Vagina (tissue), 2 donors: Measurements from ENCODE around the gene JAGN1.

Experiments used
- POLR2A ChIP-seq, 2 donors: fragments of 450-650 bp; IDR thresholded peaks; one replicate each; pipeline ENCODE4 v1.6.1; 2017; ENCODE audit warnings: antibody characterized with exemption in 2 of 2, mild to moderate bottlenecking in 2 of 2, moderate library complexity in 2 of 2
- TF ChIP-seq, protein P1 (sequence below), 3 experiments: fragments of 450-650 bp in 2 of 3; fragments of 200-600 bp in 1 of 3; sonication (generic) in 1 of 3; IDR thresholded peaks; one replicate each; pipeline ENCODE4 v1.5.1; 2017 to 2019; ENCODE audit warnings: antibody characterized with exemption in 3 of 3, mild to moderate bottlenecking in 2 of 3, moderate library complexity in 2 of 3

DNA sequence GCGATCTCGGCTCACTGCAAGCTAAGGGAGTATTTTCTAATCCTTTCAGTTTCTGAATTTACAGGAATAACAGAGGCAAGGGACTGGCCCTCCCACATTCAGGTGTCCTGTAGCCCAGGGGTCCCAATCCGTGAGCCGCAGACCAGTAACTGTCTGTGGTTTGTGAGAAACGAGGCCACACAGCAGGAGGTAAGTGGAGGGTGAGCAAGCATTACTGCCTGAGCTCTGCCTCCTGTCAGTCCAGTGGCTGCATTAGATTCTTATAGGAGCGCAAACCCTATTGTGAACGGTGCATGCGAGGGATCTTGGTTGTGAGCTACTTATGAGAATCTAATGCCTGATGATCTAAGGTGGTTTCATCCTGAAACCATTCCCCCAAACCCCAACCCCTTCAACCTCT lies 21.5 kb downstream of the JAGN1 start:
- no peak for TF ChIP-seq POLR2A (IDR thresholded peaks at IDR 0.05)
- TF ChIP-seq, protein P1, sequence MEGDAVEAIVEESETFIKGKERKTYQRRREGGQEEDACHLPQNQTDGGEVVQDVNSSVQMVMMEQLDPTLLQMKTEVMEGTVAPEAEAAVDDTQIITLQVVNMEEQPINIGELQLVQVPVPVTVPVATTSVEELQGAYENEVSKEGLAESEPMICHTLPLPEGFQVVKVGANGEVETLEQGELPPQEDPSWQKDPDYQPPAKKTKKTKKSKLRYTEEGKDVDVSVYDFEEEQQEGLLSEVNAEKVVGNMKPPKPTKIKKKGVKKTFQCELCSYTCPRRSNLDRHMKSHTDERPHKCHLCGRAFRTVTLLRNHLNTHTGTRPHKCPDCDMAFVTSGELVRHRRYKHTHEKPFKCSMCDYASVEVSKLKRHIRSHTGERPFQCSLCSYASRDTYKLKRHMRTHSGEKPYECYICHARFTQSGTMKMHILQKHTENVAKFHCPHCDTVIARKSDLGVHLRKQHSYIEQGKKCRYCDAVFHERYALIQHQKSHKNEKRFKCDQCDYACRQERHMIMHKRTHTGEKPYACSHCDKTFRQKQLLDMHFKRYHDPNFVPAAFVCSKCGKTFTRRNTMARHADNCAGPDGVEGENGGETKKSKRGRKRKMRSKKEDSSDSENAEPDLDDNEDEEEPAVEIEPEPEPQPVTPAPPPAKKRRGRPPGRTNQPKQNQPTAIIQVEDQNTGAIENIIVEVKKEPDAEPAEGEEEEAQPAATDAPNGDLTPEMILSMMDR (IDR thresholded peaks at IDR 0.05), result no peak
